ENCODE measurements around the gene HMGB1.

HMGB1 gene

GRCh38 chr13:30480292-30480950, 14.7 kb upstream of the HMGB1 start:
- DNase-seq, result no peak
- no peak for TF ChIP-seq POLR2A (IDR thresholded peaks at IDR 0.05; ENCODE audit: low read length)

- no peak for TF ChIP-seq POLR2A (IDR thresholded peaks at IDR 0.05; ENCODE audit: low read length)
- no peak for TF ChIP-seq GATA1 (IDR thresholded peaks at IDR 0.05; ENCODE audit: low read depth, low read length)
- DNase-seq, result no peak
These were observed 14.1 kb upstream of the HMGB1 start for GRCh38 chr13:30479883-30480219.

DNA sequence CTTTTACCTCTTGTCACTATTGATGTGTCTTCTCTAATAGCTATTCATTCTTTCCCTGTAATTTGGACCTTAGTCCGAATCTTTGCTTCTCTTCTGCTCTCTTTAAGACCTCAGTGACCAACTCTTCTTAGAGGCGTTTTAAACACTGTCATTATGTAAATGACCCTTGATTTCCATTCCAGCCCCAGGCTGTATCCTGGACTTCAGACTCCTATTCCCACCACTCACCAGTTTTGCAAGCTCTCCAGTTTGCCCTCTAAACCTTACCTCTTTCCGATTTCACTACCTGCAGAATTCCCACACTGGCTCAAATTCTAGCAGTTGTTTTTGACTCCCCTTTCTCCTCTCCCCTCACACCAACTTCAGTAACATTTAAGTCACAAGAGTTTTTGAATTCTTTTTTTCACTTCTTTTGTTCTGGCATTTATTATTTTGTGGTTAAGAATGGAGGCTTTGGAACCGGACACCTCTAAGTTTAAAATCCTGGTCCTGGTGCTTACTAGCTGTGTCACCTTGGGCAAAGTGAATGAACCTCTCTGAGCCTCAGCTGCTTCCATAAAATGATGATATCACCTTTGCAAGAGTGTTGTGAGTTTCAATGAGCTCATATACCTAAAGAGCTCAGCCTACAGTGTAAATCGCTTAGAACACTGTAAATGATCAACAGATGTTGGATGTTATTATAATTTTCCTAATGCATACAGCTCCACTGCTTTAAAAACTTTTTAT, 13.6 kb upstream of the HMGB1 start:
- DNase-seq, result no peak
- TF ChIP-seq GATA1 (IDR thresholded peaks at IDR 0.05; ENCODE audit: low read depth, low read length), result no peak

DNA sequence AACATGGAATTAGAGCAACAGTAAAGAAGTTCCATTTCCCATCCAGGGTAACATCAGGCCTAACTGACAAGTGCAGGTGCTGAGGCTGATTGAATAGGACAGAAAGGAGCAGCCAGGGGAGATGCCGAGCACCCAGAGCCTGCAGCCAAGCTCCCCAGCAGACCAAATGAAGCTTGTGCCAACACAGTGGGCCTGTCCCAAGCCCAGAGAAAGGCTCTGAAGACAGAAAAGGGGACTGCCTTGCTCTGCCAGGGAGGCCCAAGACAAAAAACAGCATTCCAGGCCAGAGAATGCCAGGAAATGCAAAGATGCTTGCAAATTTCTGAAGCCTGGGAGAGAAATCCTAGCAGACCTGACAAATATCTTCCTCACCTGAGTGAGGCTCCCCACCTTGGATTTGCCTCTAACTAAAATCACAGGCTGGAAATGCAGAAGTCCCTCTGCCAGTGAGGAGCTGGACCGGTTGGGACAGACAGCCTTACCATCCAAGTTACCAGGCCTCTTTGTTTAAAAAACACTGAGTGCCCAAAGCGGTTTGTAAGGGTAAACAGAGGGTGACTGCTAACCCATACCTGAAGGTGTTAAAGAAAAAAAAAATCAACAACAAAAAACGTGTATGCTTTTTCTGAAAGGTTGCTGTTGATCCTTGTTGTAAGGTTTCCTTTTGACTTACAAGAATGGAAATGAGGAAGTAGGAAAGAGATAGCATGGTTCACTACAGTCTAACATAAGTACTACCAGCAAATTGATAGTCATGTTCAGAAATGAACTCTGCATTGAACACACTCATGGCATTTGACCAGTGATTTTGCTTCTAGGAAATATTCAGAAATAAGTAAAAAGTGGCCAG, 11.8 kb upstream of the HMGB1 start:
- TF ChIP-seq GATA1 (IDR thresholded peaks at IDR 0.05; ENCODE audit: low read depth, low read length) (no peak), POLR2A (IDR thresholded peaks at IDR 0.05; ENCODE audit: low read length) (no peak)
- no peak for DNase-seq

GRCh38 chr13:30473675-30474074, 7.9 kb upstream of the HMGB1 start:
- TF ChIP-seq POLR2A (IDR thresholded peaks at IDR 0.05; ENCODE audit: low read length) (no peak), GATA1 (IDR thresholded peaks at IDR 0.05; ENCODE audit: low read depth, low read length) (no peak)
- DNase-seq, result no peak

- no peak for TF ChIP-seq GATA1 (IDR thresholded peaks at IDR 0.05; ENCODE audit: low read depth, low read length)
- peak; percentile 71 for TF ChIP-seq POLR2A (IDR thresholded peaks at IDR 0.05; ENCODE audit: low read length)
- DNase-seq, result peak; percentile 66 to 68
These were observed 1.1 kb upstream of the HMGB1 start for GRCh38 chr13:30466841-30467252.

GRCh38 chr13:30466358-30466714, 600 bp upstream of the HMGB1 start:
- TF ChIP-seq GATA1 (IDR thresholded peaks at IDR 0.05; ENCODE audit: low read depth, low read length) (no peak), POLR2A (IDR thresholded peaks at IDR 0.05; ENCODE audit: low read length) (no peak)
- DNase-seq, result no peak

- TF ChIP-seq POLR2A (IDR thresholded peaks at IDR 0.05; ENCODE audit: low read length), result no peak
- TF ChIP-seq GATA1 (IDR thresholded peaks at IDR 0.05; ENCODE audit: low read depth, low read length), result no peak
- DNase-seq, result no peak
These were observed 468 bp downstream of the HMGB1 start for GRCh38 chr13:30465343-30465592.

- peak; percentile 82 to 93 for DNase-seq
- TF ChIP-seq GATA1 (IDR thresholded peaks at IDR 0.05; ENCODE audit: low read depth, low read length) (no peak), POLR2A (IDR thresholded peaks at IDR 0.05; ENCODE audit: low read length) (peak; percentile 42)
These were observed 1.0 kb downstream of the HMGB1 start for GRCh38 chr13:30464496-30465342.

DNA sequence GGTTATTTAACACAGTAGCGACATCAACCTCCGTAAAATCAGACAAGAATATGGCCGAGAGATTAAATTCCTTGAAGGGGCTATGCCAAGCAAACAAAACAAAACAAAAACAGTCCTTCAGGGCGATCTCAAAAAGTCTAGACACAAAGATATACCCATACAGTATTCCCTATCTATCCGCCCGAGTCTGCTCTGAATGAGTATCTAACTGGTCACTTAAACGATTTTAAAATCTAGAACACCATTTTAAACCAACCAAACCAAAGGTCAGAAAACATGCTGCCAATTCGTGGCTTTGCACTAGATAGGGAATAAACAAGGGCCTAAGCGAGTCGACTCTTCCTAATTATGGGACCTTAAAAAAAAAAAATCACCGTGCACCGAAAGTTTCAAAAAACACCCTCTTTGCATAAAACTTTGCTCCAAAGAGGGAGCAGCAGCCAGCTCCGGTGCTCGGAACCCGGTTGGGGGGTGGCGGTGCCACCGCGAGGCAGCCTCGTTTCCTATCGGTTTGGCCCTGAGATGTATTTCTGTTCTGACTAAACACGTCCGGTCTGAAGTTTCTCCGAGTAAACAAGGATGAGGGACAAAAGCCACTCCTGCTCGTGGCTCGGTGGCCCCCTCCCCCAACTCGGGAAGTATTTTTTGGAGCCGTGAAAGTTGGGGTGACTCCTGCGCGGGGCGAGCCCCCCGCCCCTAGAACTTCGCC, 1.8 kb downstream of the HMGB1 start:
- TF ChIP-seq GATA1 (IDR thresholded peaks at IDR 0.05; ENCODE audit: low read depth, low read length), result no peak
- no peak for TF ChIP-seq POLR2A (IDR thresholded peaks at IDR 0.05; ENCODE audit: low read length)
- peak; percentile 68 to 82 for DNase-seq

- DNase-seq, result peak; percentile 17 to 41
These were observed 4.3 kb downstream of the HMGB1 start for GRCh38 chr13:30461279-30462066.

GRCh38 chr13:30457306-30457891, 8.3 kb downstream of the HMGB1 start:
- TF ChIP-seq POLR2A (IDR thresholded peaks at IDR 0.05; ENCODE audit: low read length) (peak; percentile 23), GATA1 (IDR thresholded peaks at IDR 0.05; ENCODE audit: low read depth, low read length) (no peak)
- DNase-seq, result no peak

DNA sequence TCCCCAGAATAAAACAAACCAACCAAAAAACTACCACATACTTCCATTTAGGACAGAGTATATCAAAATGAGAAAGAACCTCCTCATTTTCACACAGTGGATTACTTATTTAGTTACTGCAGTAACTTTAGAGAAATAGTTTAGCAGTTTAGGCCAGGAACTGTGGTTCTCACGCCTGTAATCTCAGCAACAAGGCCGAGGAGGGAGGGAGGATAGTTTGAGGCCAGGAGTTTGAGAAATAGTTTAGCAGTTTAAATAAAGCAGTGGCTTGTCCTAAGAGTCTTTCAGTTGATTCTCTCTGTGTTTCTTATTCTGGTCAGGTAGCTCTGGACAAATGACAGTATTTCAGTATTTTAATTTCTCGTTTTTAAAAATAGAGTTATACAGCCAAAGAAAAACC, 9.4 kb downstream of the HMGB1 start:
- no peak for DNase-seq
- TF ChIP-seq POLR2A (IDR thresholded peaks at IDR 0.05; ENCODE audit: low read length) (no peak), GATA1 (IDR thresholded peaks at IDR 0.05; ENCODE audit: low read depth, low read length) (no peak)

Measured in erythroblast (primary cell).